Nephron (organoid): ENCODE data around the gene HECW1.

Experiments used
- H3K27ac Mint-ChIP-seq, 3 experiments: 2 replicates each; pipeline ENCODE4 v1.8.0; 2020; ENCODE audit warnings: mixed read lengths in 3 of 3, mild to moderate bottlenecking in 2 of 3, moderate library complexity in 1 of 3
- H3K27me3 Mint-ChIP-seq: 2 replicates; pipeline ENCODE4 v1.8.0; 2021; ENCODE audit warnings: low read depth, mild to moderate bottlenecking, moderate library complexity, mixed read lengths
- H3K36me3 Mint-ChIP-seq: 2 replicates; pipeline ENCODE4 v1.8.0; 2020; ENCODE audit warnings: low read depth, mixed read lengths
- H3K4me1 Mint-ChIP-seq: 2 replicates; pipeline ENCODE4 v1.8.0; 2020; ENCODE audit warnings: mixed read lengths
- H3K4me3 Mint-ChIP-seq, 3 experiments: 2 replicates each; pipeline ENCODE4 v1.8.0; 2020; ENCODE audit warnings: mild to moderate bottlenecking in 3 of 3, mixed read lengths in 3 of 3, moderate library complexity in 2 of 3
- H3K9me3 Mint-ChIP-seq: 2 replicates; pipeline ENCODE4 v1.8.0; 2020; ENCODE audit warnings: mixed read lengths
- TF ChIP-seq, protein P1 (sequence below), 3 experiments: fragments of 200-600 bp; sonication (generic); IDR thresholded peaks; one replicate each; pipeline ENCODE4 v1.5.0; 2021; ENCODE audit warnings: antibody characterized with exemption in 3 of 3; ENCODE audit not compliant: unreplicated experiment in 3 of 3

Gene HECW1

GRCh38 chr7:43602256-43602655 lies 489.8 kb downstream of the HECW1 start:
- peaks cover 8% of the 10 kb centered on the region for H3K9me3 Mint-ChIP-seq
- H3K27me3 Mint-ChIP-seq = no peaks in the 10 kb centered on the region
- H3K36me3 Mint-ChIP-seq = peaks cover 17% of the 10 kb centered on the region
- no peak overlapping the region for H3K4me3 Mint-ChIP-seq
- TF ChIP-seq, protein P1, sequence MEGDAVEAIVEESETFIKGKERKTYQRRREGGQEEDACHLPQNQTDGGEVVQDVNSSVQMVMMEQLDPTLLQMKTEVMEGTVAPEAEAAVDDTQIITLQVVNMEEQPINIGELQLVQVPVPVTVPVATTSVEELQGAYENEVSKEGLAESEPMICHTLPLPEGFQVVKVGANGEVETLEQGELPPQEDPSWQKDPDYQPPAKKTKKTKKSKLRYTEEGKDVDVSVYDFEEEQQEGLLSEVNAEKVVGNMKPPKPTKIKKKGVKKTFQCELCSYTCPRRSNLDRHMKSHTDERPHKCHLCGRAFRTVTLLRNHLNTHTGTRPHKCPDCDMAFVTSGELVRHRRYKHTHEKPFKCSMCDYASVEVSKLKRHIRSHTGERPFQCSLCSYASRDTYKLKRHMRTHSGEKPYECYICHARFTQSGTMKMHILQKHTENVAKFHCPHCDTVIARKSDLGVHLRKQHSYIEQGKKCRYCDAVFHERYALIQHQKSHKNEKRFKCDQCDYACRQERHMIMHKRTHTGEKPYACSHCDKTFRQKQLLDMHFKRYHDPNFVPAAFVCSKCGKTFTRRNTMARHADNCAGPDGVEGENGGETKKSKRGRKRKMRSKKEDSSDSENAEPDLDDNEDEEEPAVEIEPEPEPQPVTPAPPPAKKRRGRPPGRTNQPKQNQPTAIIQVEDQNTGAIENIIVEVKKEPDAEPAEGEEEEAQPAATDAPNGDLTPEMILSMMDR (IDR thresholded peaks at IDR 0.05; ENCODE audit: unreplicated experiment in 3 of 3) = no peak
- no peak overlapping the region for H3K27ac Mint-ChIP-seq
- no peaks in the 10 kb centered on the region for H3K4me1 Mint-ChIP-seq

DNA sequence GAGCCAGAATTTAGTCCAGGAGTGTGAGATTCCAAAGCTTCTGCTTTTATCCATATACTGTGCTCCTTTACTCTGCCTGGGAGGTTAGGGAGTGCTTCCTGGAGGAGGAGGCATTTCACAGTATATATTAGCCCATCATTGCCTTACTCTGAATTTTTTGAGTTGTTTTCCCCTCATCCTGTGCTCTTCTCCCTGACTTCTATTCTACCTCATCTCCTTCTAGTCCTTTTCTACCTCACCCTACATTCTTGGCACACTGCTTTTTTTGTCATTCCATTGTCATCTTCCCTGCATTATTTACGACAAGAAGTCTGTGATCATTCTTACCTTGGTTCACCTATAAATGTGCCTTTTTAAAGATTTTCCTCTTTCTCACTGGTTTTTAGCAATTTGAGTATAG lies 491.8 kb downstream of the HECW1 start:
- peaks cover 28% of the 10 kb centered on the region for H3K36me3 Mint-ChIP-seq
- TF ChIP-seq, protein P1 (IDR thresholded peaks at IDR 0.05; ENCODE audit: unreplicated experiment in 3 of 3) = no peak
- H3K27me3 Mint-ChIP-seq = no peaks in the 10 kb centered on the region
- H3K9me3 Mint-ChIP-seq = peaks cover 8% of the 10 kb centered on the region
- no peaks in the 10 kb centered on the region for H3K4me1 Mint-ChIP-seq
- H3K4me3 Mint-ChIP-seq = no peak overlapping the region
- H3K27ac Mint-ChIP-seq = no peak overlapping the region

- TF ChIP-seq, protein P1 (IDR thresholded peaks at IDR 0.05; ENCODE audit: unreplicated experiment in 3 of 3) = no peak
- H3K9me3 Mint-ChIP-seq = peaks cover 8% of the 10 kb centered on the region
- H3K4me1 Mint-ChIP-seq = peaks cover 4% of the 10 kb centered on the region
- H3K4me3 Mint-ChIP-seq = no peak overlapping the region
- H3K36me3 Mint-ChIP-seq = peaks cover 45% of the 10 kb centered on the region
- no peak overlapping the region for H3K27ac Mint-ChIP-seq
- no peaks in the 10 kb centered on the region for H3K27me3 Mint-ChIP-seq
These were observed 496.6 kb downstream of the HECW1 start for GRCh38 chr7:43609097-43609496.

GRCh38 chr7:43612128-43612527 lies 499.7 kb downstream of the HECW1 start:
- TF ChIP-seq, protein P1 (IDR thresholded peaks at IDR 0.05; ENCODE audit: unreplicated experiment in 3 of 3) = no peak
- peaks cover 43% of the 10 kb centered on the region for H3K36me3 Mint-ChIP-seq
- H3K9me3 Mint-ChIP-seq = no peaks in the 10 kb centered on the region
- no peaks in the 10 kb centered on the region for H3K27me3 Mint-ChIP-seq
- H3K27ac Mint-ChIP-seq = no peak overlapping the region
- peaks cover 4% of the 10 kb centered on the region for H3K4me1 Mint-ChIP-seq
- no peak overlapping the region for H3K4me3 Mint-ChIP-seq

DNA sequence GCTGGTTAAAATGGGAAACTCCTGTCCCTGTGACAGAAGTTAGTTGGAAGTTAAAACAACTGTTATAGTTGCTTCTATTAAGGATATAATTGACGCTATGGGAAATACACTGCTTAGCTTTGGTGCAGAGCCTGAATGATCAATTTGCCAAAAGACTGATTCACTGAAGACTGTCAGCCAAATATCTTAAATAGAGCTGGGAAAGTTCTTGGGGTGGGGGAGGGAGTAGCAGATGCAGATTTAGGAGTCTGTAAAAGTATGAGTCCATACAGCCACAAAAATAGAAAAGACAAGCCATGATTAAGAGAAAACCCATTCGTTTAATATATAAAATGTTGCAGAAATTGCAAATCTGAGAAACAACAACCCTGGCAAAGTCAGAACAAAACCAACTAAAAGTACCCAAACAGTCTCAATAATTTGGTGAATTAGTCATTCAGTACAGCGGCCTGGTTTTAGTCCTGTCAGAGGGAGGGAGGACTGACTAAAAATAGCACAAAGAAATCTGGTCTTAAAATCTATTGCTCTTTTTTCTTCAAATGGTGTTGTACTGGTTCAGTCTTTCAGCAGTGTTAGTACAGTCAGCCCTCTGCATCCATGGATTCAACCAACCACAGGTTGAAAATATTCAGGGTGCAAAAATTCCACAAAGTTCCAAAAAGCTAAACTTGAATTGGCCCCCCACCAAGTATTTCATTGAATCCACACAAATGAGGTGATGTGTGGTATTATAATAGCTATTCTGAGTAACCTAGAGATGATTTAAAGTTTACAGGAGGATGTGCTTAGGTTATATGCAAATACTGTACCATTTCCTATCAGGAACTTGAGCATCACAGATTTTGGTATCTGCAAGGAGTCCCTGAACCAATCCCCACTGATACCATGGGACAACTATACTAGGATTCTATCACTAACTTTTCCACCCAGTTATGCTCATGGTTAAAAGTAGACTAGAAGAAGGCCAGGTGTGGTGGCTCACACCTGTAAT lies 500.4 kb downstream of the HECW1 start:
- peaks cover 43% of the 10 kb centered on the region for H3K36me3 Mint-ChIP-seq
- TF ChIP-seq, protein P1 (IDR thresholded peaks at IDR 0.05; ENCODE audit: unreplicated experiment in 3 of 3) = no peak
- H3K27me3 Mint-ChIP-seq = no peaks in the 10 kb centered on the region
- no peak overlapping the region for H3K27ac Mint-ChIP-seq
- peaks cover 4% of the 10 kb centered on the region for H3K4me1 Mint-ChIP-seq
- no peaks in the 10 kb centered on the region for H3K9me3 Mint-ChIP-seq
- no peak overlapping the region for H3K4me3 Mint-ChIP-seq
